ENCODE data around the gene SLC34A3. TPM values are rescaled to one million over a fixed set of nuclear protein-coding genes. Genes with fewer than 3 reads are reported as not detected.

Gene SLC34A3
- total RNA-seq, 1 donor from 2014 or later, result not detected

DNA sequence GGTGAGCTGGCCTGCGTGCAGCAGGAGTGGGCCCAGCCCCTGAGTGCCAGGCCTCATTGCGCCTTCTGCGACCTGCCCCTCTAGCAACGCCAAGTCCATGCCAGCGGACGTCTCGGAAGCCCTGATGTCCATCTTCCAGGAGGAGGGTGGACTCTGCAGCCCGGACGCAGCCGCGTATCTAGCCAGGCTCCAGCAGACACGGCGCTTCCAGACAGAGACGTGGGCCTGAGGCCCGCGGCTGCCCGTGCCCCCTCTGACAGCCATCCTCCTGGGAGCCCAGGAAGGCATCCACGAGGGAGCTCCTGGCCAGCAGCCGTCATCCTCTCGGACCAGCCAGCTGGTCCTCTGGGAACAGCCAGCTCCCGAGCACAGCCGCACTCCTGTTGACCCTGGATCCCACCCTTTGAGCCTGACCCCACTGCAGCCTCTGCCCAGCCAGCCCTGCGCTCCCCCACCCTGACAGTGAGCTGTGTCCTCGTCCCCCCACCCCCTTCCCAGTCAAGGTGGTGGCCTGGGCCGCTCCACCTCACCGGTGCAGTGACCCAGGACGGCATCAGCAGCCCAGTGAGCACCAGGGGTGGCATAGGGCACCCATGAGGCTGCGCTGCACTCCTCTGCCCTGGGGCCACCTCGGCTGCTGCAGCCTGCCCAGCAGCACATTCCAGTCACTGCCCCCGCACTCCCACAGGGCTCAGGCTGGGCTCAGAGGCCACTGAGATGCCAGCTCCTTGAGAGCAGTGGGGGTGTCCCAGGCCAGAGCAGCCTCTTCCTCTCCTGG, 14.3 kb upstream of the SLC34A3 start:
- intact Hi-C loops (cut with micrococcal nuclease), result no loop called here

GRCh38 chr9:137217276-137218211, 13.2 kb upstream of the SLC34A3 start:
- H3K4me3 ChIP-seq, result peak overlapping the region; percentile 59
- peak overlapping the region; percentile 66 for H3K27ac ChIP-seq (replicated peaks)
- no peaks in the 10 kb centered on the region for H3K27me3 ChIP-seq (ENCODE audit: low read depth)
- peaks cover 15% of the 10 kb centered on the region for H3K36me3 ChIP-seq
- peaks cover 45% of the 10 kb centered on the region for H3K4me1 ChIP-seq
- TF ChIP-seq, protein P1, sequence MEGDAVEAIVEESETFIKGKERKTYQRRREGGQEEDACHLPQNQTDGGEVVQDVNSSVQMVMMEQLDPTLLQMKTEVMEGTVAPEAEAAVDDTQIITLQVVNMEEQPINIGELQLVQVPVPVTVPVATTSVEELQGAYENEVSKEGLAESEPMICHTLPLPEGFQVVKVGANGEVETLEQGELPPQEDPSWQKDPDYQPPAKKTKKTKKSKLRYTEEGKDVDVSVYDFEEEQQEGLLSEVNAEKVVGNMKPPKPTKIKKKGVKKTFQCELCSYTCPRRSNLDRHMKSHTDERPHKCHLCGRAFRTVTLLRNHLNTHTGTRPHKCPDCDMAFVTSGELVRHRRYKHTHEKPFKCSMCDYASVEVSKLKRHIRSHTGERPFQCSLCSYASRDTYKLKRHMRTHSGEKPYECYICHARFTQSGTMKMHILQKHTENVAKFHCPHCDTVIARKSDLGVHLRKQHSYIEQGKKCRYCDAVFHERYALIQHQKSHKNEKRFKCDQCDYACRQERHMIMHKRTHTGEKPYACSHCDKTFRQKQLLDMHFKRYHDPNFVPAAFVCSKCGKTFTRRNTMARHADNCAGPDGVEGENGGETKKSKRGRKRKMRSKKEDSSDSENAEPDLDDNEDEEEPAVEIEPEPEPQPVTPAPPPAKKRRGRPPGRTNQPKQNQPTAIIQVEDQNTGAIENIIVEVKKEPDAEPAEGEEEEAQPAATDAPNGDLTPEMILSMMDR (IDR thresholded peaks at IDR 0.05; ENCODE audit: borderline replicate concordance), result no peak
- intact Hi-C loops (cut with micrococcal nuclease), result no loop called here
- DNase-seq, result peak; percentile 75
- no peaks in the 10 kb centered on the region for H3K9me3 ChIP-seq (replicated peaks)

More for the DNA sequence above, 14.3 kb upstream of the SLC34A3 start:
- no peak for DNase-seq
- peaks cover 15% of the 10 kb centered on the region for H3K36me3 ChIP-seq
- H3K27ac ChIP-seq (replicated peaks), result no peak overlapping the region
- no peak overlapping the region for H3K4me3 ChIP-seq
- H3K27me3 ChIP-seq (ENCODE audit: low read depth), result no peaks in the 10 kb centered on the region
- TF ChIP-seq, protein P1 (IDR thresholded peaks at IDR 0.05; ENCODE audit: borderline replicate concordance), result no peak
- peaks cover 37% of the 10 kb centered on the region for H3K4me1 ChIP-seq
- no peaks in the 10 kb centered on the region for H3K9me3 ChIP-seq (replicated peaks)

- H3K36me3 ChIP-seq, result peaks cover 15% of the 10 kb centered on the region
- intact Hi-C loops (cut with micrococcal nuclease), result no loop called here
- peak overlapping the region; percentile 59 for H3K4me3 ChIP-seq
- DNase-seq, result no peak
- TF ChIP-seq, protein P1 (IDR thresholded peaks at IDR 0.05; ENCODE audit: borderline replicate concordance), result no peak
- H3K4me1 ChIP-seq, result peaks cover 52% of the 10 kb centered on the region
- no peaks in the 10 kb centered on the region for H3K9me3 ChIP-seq (replicated peaks)
- H3K27ac ChIP-seq (replicated peaks), result peak overlapping the region; percentile 66
- H3K27me3 ChIP-seq (ENCODE audit: low read depth), result no peaks in the 10 kb centered on the region
Observed at GRCh38 chr9:137218212-137218753, 12.4 kb upstream of the SLC34A3 start.

DNA sequence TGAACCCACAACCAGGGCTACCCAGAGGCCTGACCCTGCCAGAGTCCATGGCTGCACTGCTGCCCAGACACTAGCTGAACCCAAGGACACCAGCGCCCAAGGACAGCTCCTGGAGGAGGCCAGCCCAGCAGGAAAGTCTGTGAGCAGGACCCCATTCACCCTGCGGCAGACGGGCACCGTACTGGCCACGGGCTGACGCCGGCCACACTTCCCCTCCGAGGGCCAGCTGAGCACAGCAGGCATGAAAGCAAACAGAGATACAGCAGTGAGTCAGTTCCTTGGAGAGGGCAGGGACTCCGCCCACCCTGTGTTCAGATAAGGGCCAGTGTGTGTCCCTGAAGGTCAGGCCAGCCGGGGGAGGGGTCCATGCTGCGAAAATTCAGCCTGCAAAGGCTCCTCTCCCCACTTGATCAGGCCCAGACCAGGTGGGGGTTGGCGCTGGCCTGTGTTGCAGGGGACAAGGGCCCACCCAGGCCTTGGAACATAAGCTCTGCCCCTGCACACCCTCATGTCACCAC, 11.9 kb upstream of the SLC34A3 start:
- H3K27me3 ChIP-seq (ENCODE audit: low read depth), result no peaks in the 10 kb centered on the region
- H3K36me3 ChIP-seq, result peaks cover 15% of the 10 kb centered on the region
- H3K9me3 ChIP-seq (replicated peaks), result no peaks in the 10 kb centered on the region
- intact Hi-C loops (cut with micrococcal nuclease), result no loop called here
- peak overlapping the region; percentile 66 for H3K27ac ChIP-seq (replicated peaks)
- DNase-seq, result no peak
- peaks cover 55% of the 10 kb centered on the region for H3K4me1 ChIP-seq
- H3K4me3 ChIP-seq, result peak overlapping the region; percentile 59
- TF ChIP-seq, protein P1 (IDR thresholded peaks at IDR 0.05; ENCODE audit: borderline replicate concordance), result no peak

GRCh38 chr9:137219757-137220316, 10.9 kb upstream of the SLC34A3 start:
- Histone ChIP-seq H3K4me3 (no peak overlapping the region), H3K4me1 (peaks cover 60% of the 10 kb centered on the region), H3K27me3 (ENCODE audit: low read depth) (no peaks in the 10 kb centered on the region), H3K9me3 (replicated peaks) (no peaks in the 10 kb centered on the region), H3K36me3 (peaks cover 9% of the 10 kb centered on the region), H3K27ac (replicated peaks) (peak overlapping the region; percentile 66)
- TF ChIP-seq, protein P1 (IDR thresholded peaks at IDR 0.05; ENCODE audit: borderline replicate concordance), result no peak
- DNase-seq, result no peak
- intact Hi-C loops (cut with micrococcal nuclease), result no loop called here
